GM03348 (cell line): Measurements from ENCODE around the gene VPS37D.
A peak's percentile ranks its signal among the peaks of the same experiment; 100 is the strongest.
"Not testable (repeated sequence)": the region's sequence is repeated elsewhere in the genome, so short reads cannot be mapped to it uniquely, and the experiment has no call there.

Experiments
- DNase-seq: peaks from one replicate; pipeline ENCODE4 v3.0.0; 2012; ENCODE audit warnings: low spot score

Gene VPS37D

DNA sequence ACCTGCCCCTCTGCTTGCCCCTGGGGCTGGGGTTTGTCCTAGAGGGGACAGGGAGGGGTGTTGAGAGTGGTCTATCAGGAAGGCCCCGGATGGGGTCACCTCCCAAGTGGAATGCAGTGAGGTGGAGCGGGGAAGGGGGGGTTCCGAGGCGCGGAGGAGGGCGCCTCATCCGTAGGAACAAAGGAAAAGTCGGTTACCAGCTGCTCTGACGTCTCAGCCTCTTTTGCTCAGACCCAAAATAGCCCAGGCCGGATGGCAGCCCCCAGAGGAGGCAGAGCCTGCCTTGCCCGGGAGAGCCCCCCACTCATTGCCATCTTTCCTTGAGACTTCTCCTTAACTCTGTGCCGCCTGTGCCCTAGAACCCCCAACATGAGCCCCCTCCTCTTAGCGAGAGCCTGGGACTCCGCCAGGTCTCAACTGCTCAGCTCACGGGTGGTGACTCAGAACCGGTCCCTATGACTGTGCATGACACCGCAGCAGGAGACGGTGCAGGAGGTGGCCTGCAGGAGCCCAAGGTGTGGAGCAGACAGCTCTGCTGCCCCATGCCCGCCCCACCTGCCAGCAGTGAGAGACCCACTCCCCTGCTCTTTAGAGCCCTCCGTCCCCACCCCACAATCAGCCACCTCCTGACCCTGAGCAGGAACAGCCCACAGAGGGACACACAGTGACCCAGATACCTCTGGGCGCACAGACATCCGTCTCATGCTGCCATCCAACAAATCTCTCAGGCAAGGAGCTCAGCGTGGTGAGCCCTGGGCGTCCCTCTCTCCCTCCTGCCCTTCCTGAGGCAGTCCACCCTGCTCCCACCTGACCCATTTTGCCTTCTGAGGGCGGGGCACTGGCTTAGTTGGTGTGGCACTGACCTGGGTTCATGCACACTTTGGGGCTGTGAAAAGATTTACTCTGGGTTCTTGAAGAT, 38.8 kb downstream of the VPS37D start:
- DNase-seq = no peak

DNA sequence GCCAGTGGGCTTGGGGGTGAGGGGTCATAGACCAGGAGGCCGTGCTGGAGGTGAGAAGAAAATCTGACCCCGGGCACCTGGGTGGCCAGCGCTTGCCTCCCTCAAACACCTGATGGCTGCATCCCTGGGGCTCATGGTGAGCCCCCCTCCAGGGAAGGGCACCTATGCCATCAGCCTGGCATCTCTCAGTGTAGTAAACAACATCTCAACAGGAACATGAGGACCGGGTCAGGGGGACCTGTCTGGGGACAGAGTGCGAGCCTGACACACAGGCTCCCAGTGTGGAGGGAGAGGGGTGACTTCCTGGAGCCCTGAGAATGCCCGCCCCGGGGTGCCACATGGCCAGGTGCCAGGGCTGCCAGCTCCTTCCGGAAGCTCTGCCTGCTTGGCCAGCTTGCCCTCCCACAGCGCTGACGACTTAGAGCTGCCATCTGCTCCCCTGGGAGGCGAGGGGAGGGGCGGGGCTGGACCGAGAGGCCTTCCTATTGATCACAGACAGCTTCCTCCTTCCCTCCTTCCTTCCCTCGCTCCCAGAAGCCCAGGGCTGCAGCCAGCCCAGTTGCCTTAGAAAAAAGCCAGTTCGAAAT, 39.5 kb downstream of the VPS37D start:
- no peak for DNase-seq

DNA sequence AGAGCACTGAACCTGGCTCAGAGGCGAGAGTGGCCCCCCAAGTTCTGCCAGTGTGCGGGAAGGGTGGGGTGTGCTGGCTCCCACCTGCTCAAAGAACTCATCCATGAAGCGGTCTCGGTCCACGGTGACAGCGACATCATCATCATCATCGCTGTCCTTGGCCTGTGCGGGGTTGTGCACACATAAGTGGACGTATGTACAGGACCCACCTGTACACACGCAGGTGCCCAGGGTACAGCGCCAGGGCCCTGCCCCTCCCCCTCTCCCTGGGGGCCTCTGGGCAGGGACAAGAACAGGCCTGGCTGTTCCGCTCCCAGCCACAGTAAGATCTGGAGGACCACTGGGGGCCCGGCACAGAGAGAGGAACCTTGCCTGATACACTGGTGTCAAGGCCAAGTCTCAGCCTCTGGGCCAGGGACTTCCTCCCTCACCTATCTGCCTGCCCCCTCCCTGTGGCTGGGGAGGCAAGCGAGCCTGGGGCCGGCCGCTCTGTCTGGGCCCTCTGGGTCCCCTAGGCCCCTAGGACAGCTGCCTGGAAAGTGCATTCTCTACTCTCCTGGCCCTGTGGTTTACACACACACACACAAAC, 41.4 kb downstream of the VPS37D start:
- DNase-seq = no peak

DNA sequence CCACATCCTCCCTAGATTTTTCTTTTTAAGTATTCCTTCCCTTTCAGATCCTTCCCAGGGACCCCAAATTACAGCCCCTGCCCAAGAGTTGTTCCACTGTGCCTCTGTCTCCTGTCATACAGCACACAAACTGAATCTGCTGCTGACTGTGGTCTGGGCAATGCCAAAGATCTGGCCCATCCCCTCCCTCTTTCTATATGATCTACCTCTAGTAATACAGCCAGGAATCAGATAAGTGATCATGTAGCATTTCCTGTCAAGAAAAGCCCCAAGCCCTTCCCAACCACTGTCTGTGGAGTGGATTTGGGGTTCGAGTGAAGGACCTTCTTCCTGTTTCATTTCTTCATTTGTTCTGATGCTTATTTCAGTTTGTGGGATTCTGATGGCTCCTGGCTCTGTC, 45.1 kb downstream of the VPS37D start:
- DNase-seq = no peak

DNA sequence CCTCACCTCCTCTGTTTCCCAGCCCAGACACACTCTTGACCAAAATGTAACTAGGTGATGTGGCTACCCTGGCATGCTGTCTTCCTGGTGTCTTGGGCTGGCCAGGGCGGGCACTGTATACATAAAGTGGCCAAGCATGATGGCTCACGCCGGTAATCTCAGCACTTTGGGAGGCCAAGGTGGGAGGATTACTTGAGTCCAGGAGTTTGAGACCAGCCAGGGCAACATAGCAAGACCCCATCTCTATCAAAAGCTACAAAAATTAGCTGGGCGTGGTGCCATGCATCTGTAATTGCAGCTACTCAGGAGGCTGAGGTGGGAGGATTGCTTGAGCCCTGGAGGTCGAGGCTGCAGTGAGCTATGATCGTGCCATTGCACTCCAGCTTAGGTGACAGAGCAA, 45.7 kb downstream of the VPS37D start:
- not testable (repeated sequence) for DNase-seq

DNA sequence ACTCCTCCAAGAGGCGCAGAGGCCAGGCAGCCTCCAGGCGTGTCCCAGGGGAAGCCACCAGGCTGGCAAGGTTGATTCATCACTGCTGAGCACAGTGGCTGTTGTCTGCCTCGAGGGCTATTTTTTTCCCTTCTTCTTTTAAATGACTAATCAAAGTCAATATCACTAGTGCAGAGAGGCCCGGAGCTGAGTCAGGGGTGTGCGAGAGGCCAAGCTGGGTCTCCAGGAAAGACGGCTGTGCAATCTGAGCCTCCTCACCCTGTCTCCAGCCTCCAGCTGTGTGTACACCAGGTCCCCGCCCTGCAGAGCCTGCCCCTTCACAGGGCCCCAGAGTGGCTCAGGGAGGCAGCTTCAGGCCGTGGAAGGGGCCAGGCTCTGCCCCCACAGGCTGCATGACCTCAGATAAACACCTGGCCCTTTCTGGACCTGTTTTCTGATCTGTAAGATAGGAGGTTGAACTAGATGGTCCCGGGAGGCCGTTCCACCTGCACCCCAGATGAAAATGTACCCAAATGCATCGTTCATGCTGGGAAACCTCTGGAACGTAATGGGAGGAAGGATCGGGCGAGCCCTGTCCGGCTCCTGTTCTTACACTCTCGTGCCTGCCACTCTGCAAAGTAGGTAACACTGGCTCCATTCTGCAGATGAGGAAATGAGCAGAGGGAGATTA, 48.2 kb downstream of the VPS37D start:
- DNase-seq = peak; percentile 86

DNA sequence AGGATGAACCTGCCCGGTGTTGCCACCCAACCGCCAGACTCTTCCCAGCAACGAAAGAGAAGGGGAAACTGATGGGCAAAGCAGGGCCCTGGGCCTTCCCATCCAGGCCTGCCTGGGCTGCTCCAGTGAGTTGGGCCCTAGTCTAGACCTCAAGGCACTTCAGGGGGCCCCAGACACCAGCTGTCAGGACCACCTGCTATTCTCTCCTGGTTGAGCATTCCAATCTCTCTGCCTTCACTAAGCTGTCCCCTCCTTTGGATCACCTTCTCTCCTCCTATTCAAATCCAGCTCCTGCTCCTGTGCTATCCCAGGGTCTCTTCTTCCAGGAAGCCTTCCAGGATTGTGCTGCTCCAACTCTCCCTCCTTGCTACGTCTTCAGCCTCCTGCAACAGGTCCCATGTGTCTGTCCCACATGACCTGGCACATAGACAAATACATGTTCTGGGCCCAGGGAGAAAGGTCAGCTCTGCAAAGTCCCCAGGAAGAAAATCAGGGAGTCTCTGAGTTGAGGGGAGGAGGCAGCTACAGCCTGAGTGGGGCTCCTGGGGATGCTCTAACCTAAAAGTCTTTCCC, 48.8 kb downstream of the VPS37D start:
- DNase-seq = no peak

DNA sequence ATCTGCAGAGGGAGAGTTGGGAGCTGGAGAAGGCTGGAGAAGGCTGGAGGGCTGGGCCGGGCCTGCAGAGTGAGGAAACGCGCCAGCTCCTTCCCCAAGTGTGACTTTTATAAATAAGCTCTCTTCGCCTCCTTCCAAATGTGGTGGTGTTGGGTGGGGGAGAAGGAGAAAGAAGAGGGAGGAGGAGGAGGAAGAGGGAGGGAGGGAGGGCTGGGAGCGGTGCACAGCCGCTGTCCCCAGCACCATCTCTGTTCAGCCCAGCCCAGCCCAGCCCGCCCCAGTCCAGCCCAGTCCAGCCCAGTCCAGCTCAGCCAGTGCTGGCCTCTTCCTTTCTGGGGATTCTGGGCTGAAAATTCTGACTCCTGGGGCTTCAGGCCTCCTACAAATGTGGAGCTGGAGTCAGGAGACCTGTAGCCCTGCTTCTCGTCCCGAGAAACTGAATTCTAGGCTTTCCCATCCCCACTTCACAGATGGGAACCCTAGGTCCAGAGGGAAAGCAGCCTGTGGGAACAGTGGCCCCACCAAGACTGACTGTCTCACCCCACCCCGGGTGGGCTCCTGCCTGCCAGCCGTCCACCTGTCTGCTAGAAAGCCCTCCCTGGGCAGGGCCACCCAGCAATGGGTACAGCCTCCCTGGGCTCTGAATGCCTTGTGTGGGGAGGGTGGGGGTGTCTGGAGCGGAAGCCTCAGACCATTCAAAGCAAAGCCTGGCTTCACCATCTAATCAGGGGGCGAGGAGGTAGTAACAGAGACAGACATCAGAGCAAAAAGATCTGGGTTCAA, 49.6 kb downstream of the VPS37D start:
- peak; percentile 47 for DNase-seq

DNA sequence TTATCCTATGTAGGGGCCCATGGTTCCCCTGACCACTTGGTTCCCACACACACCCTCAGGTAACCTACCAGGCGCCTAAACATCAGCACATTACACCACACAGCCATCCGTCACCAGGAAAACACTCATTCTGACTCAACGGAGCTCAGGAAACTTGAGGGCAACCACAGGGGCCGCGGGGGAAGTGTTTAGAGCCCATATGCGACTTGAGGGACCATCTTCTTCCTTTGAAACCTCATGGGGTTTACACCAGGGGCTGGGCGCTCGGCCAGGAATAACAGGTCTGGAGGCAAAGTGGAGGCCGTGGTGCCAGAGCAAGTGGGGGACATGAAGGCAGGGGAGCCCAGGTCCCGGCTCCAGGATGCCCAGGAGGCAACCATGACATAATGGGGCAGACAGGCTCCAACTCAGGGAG, 50.4 kb downstream of the VPS37D start:
- DNase-seq = peak; percentile 71

DNA sequence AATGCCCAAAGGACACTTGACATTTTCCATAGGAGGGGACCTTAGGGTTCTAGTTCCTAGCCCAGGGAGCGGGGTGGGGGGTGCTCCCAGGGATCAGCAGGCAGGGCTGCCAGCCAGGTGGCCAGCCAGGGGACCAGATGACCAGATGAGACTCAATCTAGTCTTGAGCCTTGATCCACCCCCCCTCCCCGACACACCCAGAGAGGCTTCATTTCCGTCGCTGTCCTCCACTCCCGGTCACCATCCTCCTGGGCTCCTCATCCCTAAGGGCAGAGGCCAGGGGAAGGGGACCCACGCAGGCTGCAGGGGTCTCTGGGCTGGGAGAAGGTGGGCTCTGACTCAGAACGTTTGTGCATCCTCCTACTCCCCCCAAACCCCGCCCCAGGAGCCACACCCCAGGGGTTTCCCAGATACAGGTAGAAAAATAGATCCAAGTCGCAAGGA, 50.8 kb downstream of the VPS37D start:
- no peak for DNase-seq

DNA sequence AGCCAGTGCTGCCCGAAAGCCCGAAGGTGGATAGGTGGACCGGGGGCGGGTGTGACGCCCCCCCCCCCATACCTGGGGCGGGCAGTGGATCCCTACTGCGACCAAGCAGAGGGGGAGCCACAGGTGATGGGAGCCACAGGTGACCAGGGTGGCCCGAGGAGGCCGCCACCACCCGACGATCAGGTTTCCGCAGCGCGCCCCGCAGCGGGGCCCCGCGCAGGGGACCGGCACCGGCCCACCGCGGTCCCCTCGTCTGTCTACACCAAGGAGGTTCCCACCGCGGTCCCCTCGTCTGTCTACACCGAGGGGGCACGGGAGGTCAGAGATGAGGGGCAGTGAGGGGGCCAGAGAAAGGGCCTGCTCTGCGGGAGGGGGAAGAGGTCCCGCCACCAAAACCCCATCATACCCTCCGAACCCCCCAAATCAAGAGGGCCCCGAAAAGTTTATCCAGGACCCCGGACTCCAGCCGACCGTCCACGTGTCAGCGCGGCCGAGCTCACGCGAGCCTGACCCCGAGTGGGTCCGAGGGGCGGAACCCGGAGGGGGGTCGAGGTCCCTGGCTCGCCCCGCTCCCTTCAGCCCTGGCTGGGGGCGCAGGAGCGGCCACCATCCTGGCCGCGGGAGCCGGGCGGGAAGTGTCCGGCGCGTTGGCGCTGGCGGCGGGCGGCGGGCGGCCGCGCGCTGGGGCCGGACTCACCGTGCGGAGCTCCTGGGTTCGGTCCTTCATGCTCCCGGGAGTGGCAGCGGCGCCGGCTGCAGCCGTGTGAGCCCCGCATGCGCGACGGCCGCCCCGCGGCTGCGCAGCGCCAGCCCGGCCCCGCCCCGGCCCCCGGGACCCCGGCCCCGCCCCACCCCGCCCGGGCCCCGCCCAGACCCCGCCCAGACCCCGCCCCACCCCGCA, 51.5 kb downstream of the VPS37D start, which contains the start of gene STX1A:
Gene STX1A (minus strand): TSS at position 765 of the 901 bp plus-strand sequence. CDS start 38 bp downstream, at position 727.
- DNase-seq = peak; percentile 99

DNA sequence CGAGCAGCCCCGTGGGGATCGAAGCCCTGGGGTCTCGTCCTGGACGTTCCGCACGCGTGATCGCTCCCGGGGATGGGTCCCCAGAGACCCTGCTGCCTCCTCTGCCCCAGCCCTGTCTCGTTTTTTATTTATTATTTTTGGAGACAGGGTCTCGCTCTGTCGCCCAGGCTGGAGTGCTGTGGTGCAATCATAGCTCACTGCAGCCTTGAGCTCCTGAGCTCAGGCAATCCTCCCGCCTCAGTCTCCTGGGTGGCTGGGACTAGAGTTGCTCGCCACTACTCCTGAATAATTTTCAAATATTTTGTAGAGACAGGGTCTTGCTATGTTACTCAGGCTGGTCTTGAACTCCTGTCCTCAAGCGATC, 52.2 kb downstream of the VPS37D start:
- DNase-seq = no peak

DNA sequence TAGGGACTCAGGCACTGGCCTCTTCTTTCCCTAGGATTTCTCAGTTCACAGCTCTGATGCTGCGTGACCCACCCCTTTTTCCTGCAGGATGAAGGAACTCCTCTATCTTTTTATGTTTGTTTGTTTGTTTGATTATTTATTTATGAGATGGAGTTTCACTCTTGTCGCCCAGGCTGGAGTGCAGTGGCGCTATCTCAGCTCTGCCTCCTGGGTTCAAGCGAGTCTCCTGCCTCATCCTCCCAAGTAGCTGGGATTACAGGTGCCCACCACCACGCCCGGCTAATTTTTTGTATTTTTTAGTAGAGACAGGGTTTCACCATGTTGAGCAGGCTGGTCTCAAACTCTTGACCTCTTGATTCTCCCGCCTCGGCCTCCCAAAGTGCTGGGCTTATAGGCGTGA, 52.8 kb downstream of the VPS37D start:
- not testable (repeated sequence) for DNase-seq

DNA sequence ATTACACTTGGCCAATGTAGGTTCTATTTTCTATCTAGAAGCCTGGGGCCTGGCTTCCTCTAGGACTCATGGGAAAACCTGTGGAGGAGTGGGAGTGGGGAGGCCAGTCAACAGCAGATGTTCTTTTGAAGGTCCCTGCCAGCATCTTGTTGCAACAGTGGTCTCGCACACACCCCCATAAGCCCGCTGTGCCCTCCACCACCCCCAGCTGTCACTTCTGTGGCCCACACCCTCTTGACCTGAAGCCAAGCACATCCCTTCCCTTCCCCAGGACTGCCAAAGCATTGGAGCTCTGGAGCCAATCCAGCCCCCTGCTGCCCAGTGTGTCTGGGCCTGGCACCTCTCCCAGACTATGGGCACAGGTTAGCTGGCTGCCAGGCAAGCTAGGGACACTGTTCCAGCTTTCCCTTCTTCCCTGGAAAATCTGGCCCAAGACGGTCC, 53.8 kb downstream of the VPS37D start:
- DNase-seq = no peak
